ENCODE results near the gene RBMXL2.

Gene RBMXL2

GRCh38 chr11:7088921-7089320 lies at the start of gene RBMXL2:
Gene RBMXL2 (plus strand): TSS chr11:7088998. CDS start chr11:7089121, 123 bp downstream.
- no peak for DNase-seq (ENCODE audit: low spot score)

GRCh38 chr11:7046474-7047175 lies 42.2 kb upstream of the RBMXL2 start:
- DNase-seq (ENCODE audit: low spot score) = peak; percentile 3

- no peak for DNase-seq (ENCODE audit: low spot score)
Observed at GRCh38 chr11:7050191-7050590, 38.6 kb upstream of the RBMXL2 start.

- DNase-seq (ENCODE audit: low spot score) = no peak
Observed at GRCh38 chr11:7056828-7057513, 31.8 kb upstream of the RBMXL2 start.

- no peak for DNase-seq (ENCODE audit: low spot score)
Observed at GRCh38 chr11:7057641-7058040, 31.2 kb upstream of the RBMXL2 start.

GRCh38 chr11:7060868-7061267 lies 27.9 kb upstream of the RBMXL2 start:
- no peak for DNase-seq (ENCODE audit: low spot score)

- DNase-seq (ENCODE audit: low spot score) = no peak
Observed at GRCh38 chr11:7062534-7062933, 26.3 kb upstream of the RBMXL2 start.

GRCh38 chr11:7072401-7073028 lies 16.3 kb upstream of the RBMXL2 start:
- DNase-seq (ENCODE audit: low spot score) = no peak

GRCh38 chr11:7077101-7077500 lies 11.7 kb upstream of the RBMXL2 start:
- DNase-seq (ENCODE audit: low spot score) = peak; percentile 15

GRCh38 chr11:7079545-7080135 lies 9.2 kb upstream of the RBMXL2 start:
- no peak for DNase-seq (ENCODE audit: low spot score)

GRCh38 chr11:7080900-7081299 lies 7.9 kb upstream of the RBMXL2 start:
- DNase-seq (ENCODE audit: low spot score) = no peak

- DNase-seq (ENCODE audit: low spot score) = no peak
Observed at GRCh38 chr11:7081441-7081840, 7.4 kb upstream of the RBMXL2 start.

- no peak for DNase-seq (ENCODE audit: low spot score)
Observed at GRCh38 chr11:7089328-7090251, 792 bp downstream of the RBMXL2 start.

GRCh38 chr11:7098235-7098832 lies 9.5 kb downstream of the RBMXL2 start:
- peak; percentile 40 for DNase-seq (ENCODE audit: low spot score)

- DNase-seq (ENCODE audit: low spot score) = peak; percentile 20
Observed at GRCh38 chr11:7115780-7116179, 27.0 kb downstream of the RBMXL2 start.

- no peak for DNase-seq (ENCODE audit: low spot score)
Observed at GRCh38 chr11:7116370-7116769, 27.6 kb downstream of the RBMXL2 start.

GRCh38 chr11:7138051-7138450 lies 49.3 kb downstream of the RBMXL2 start:
- DNase-seq (ENCODE audit: low spot score) = no peak

Measured in COLO829 (cell line).